GM18526 (cell line): Measurements from ENCODE around the gene GRM4.

Experiments used
- POLR2A ChIP-seq: IDR thresholded peaks from 3 replicates; pipeline ENCODE4 v1.6.1; 2011; ENCODE audit not compliant: insufficient read length; ENCODE audit errors: extremely low read depth

The GRM4 gene

DNA sequence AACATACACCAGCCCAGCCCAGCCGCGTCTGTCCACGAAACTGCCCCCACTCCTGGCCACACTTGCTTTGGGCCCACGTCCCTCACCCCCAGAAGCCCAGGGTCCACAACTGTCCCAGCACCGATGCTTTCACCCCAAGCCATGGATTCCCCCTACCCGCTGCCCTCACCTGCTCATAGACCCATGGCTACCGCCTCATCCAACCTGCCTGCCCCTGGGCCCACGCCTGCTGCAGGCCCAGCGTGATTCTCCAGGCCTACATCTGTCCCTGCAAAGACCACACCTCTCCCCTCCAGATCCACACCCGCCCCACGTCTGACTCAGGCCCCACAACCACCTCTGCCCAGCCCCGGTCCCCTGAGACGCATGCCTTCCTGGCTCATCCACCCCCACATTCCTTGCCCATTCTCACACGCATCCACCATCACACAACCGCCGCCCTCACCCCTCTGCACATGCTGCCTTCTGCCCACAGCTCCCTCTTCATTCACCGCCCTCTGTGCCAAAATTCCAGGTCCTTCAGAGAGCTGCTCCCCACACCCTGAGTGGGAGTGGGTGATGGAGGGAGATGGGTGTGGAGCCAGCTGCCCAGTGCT lies 86.7 kb downstream of the GRM4 start:
- TF ChIP-seq POLR2A, result no peak

DNA sequence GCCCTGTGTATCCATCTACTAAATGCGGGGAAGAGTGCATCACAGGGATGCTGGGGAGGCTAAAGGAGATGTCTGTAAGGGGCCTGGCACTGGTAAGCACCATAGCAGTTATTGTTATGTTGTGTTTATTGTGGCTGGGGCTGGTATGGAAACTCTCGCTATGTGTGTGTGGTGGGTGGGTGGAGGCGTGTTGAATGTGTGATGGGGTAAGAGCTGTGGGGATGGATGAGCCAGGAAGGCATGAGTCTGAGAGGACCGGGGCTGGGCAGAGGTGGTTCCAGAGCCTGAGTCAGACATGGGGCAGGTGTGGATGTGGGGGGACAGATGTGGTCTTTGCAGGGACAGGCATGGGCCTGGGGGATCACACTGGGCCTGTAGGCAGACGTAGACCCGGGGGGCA lies 88.1 kb downstream of the GRM4 start:
- TF ChIP-seq POLR2A, result no peak

DNA sequence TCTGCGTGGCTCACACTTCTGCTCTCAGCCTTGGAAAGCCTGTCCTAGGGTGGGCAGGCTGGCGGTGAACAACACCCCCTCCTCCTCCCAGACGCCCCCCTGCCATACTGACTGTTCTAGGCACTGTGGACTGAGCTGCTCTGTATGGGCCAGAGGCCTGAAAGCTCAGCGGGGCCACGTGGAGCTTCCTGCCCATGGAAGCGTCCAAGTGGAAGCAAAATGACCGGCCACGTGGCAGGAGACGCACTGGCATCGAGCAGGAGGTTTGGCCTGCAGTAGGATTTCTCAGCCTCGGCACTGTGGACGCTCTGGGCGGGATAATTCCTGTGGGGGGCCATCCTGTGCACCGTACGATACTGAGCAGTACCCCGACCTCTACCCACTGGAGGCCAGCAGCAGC lies 88.7 kb downstream of the GRM4 start:
- TF ChIP-seq POLR2A, result no peak

DNA sequence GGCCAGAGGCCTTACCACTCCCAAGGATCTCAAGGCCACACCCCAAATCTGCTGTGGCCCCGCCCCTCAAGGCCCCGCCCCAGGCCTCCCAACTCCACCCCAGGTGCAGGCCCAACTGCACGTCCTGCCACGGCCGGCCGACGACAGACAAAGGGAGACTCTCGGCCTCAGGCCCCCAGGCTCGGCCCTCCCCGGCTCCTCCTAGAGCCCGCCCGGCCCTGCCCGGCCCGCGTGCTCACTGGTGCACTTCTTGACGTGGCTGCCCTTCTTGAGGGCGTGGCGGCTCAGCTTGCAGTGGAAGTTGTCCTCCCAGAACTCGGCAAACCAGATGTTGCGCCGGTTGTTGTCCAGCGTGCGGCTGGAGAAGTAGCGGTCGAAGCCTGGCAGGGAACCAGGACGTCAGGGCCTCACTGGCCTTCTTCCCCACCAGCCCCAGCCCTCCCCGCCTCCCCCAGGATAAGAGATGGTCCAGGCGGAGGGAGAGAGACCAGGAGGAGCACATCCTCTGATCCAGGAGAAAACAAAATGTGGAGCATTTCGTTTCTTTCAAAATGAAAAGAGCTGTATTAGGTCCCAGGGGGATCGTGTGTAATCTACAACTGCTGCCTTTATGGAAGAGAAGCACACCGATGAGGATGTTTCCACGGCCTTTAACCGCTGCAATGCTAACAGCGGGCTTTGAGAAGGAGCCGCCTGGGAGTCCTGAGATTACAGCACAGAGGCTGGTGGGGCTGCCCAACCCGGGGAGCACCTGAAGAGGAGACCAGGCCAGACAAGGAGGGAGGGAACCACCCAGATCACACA lies 89.4 kb downstream of the GRM4 start:
- no peak for TF ChIP-seq POLR2A

DNA sequence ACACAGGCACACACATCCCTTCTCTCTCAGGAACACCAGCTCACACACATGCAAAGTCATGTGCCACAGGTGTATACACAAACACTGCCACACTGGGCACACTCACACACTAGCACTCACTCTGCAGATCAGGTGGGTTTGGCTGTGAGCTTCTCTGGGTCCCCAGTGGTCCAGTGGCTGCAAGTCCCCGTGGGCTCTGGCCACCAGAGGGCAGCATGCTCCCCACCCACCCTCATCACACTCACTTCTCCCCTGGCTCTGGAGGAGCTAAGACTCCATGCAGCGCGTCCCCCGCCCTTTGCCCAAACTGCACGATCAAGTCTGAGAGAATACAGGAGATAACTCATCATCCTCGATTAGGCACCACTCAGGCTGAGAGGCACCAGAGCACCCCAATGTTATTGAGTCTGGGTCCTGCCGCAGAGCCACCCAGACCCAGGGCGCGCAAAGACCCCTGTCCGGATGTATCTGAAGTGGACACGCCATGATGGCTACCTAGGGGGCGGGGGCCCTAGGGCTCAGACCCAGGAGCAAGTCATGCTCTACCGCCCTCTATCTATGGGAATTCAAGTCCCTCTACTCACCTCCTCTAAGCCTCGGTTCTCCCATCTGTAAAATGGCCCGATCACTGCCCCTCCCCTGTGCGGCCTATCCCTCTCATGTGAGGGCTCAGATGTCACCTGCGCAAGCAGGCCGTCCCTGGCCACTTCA lies 90.5 kb downstream of the GRM4 start:
- TF ChIP-seq POLR2A, result no peak

DNA sequence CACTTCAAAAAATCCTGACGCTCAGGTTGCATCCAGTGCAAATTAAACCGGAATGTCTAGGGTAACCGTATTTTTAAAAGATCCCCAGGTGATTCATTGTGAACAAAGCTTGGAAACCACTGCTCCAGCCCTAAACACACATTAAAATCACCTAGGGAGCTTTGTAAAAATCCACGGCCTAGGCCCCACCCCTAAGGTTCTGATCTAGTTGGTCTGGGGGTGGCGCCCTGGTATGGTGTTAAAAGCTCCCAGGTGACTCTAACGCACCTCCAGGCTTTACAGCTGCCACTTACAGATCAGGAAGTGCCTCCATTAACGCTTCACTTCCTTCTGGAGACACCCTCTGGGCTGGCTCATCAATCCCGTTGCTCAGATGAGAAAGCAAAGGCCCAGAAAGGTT lies 92.2 kb downstream of the GRM4 start:
- TF ChIP-seq POLR2A, result no peak

DNA sequence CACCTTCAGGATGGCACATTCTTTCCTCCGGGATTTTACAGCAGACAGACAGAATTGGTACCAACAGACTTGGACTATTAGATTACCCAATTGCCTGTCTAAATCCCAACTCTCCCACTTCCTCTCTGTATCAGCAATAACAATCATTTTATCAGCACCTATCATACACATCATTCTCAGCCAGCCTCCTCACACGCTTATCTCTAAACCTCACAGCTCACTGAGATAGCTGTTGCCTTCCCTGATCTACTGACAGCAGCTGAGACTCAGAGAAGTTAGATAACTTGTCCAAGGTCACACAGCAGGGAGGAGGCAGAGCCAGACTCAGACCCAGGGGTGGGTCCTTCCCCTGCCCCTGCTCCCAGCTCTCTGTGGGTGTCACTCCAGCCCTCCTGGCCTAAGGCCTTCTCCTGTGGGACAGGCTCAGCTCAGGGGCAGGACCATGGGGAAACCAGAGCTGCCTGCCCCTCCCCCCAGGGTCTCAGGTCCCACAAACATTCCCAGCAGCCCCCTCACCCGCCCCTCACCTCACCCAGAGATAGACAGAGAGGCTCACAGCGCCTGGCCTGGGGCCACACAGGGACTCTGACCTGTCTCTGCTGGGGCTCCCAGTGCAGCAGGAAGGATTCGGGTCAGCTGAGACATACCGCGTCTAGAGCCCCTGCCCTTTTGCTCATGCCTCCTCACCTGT lies 92.8 kb downstream of the GRM4 start:
- no peak for TF ChIP-seq POLR2A

DNA sequence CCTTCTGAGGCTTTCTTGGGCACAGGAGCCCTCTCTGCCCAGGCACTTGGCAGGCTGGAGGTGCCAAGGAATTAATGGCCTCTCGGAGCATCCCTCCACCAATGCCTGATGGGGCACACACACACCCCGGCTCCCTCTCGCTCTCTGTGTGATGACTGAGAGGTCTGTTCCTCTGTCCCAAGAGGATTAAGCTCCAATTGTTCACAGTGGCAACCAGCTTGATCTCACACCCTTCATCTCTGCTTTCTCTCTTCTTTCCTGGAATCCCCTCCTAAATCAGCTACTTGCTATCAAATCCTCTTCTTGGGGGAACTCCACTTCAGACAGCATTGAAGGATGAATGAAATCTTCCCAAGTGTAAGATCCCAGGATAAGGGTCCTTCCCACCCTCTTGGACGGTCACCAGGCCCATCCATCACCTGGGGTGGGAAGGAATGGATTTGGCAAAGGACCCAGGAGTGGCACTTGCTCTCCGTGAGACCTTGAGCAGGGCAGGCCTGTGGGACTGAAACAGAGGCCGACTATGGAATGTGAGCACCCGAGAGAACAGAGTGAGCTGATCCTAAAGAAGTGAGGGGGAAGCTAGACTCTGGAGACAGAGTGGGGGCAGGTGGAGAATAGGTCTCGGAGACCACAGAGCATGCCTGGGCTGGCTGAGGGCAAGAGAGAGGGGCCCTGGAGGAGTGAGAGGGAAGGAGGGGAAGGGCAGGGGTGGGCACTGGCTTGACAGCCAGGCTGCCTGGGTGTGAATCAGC lies 93.6 kb downstream of the GRM4 start:
- no peak for TF ChIP-seq POLR2A

DNA sequence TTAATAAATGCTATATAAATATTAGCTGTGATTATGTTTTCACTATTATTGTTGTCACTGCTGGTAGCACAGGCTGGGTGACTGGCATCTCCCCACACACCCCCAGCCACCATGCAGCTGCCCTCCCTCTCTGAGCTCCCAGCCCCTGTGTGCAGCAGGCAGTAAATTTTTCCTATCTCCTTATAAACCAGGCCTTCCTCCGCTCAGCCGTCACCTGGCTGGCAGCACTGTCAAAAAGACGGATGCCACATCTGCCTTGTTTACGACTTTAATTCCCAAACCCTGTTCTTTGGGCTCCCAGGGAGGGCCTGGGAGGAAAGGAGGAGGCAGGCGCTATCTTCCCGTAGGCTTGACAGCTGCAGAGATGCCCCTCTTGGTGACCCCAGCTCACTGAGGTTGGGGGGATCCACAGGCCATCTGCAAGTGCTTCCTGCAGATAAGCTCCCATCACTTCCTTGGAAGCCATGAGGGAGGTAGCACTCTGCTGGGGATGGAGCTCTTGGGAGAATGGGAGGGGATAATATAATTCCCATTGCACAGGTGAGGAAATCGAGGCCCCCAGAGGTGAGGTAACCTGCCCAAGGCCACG lies 94.5 kb downstream of the GRM4 start:
- TF ChIP-seq POLR2A, result no peak

DNA sequence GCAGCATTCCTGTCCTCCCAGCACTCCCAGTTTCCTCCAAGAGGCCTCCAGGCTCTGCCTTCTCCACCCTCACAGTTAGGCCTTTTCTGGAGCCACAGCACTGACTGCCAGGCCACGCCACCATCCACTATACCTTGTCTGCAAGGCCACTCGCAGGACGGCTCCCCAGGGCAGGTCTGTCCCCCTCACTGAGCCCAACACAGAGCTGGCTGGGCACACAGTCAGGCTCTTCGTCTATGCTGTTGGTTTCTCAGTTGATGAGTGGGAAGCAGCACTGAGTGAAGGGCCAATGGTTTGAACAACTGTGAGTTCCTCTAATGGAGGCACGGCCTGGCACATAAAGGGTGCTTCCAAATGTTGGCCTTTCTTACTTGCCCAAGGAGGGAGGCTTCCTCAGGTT lies 95.2 kb downstream of the GRM4 start:
- TF ChIP-seq POLR2A, result no peak

DNA sequence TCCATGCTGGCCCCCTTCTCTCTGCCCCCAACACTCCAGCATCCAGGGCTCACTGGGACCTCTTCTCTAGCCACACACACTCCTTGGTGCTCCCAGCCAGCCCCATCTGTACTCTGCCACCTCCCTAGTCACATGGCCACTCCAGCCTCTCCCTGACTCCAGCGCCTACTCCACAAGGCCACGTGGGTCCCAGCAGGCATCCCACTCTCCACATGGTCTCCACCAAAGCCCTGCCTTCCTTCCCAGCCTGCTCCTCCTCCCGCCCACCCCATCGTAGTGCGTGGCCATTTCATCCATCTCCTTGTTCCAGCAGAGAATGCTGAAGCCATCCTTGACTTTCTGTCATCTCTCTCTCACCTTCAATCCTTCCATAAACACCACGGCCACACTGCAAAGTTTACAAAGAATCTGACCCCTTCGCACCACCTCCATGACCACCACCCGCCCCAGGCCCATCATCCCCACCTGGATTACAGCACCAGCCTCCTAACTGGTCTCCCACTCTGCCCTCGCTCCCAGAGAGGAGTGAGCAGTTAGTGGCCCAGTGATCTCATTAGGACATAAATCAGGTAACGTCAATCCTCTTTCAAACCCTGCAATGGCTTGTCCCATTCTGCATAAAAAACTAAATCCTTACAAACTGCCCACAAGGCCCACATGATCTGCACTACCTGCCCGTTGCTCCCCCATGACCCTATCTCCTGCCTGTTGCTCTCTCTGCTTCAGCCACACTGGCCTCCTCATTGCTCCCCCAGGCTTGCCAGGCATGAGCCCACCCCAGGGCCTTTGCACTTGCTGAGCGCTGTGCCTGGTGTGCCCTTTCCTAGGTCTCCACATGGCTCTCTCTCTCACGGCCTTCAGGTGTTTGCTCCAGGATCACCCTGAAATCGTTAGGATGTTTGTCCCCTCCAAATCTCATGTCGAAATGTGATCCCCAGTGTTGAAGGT lies 96.2 kb downstream of the GRM4 start:
- TF ChIP-seq POLR2A, result no peak

DNA sequence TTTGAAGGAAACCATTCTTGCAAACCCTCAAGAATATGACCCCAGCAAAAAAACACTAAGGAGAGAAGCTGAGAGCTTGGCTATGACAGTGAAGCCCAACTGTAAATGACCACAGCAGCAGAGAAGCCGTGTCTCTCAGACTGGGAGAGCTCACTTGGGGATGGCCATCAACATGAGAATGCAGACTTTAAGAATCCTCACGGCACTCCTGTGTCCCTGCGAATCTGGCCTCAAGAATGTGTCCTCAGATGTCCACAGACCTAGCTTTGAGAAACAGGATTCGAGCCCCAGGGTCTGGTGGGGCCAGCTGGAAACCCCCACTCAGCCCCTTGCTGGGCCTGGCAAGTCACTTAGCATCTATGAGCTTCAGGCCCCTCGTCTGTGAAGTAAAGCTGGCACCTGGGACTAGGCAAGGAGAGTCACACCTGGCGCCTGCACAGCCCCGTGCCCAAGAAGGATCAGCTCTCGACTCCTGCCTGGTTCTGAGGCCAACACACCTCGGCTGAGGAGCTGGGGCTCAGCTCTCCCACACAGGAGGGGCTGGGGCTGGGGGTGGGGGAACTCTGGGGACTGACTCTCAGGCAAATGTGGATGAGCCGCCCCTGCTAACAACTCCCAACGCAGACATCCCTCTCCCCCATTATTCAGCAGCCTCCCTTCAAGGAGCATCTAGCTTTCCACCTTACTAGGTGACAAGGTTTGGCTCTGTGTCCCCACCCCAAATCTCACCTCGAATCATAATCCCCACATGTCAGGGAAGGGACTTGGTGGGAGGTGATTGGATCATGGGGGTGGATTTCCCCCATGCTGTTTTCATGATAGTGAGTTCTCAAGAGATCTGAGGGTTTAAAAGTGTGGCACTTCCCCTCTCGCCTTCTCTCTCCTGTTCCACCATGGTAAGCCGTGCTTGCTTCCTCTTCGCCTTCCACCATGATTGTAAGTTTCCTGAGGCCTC lies 97.7 kb downstream of the GRM4 start:
- no peak for TF ChIP-seq POLR2A
